GM12878 (cell line): ENCODE measurements around the gene DIS3L2. TPM values are rescaled to one million over a fixed set of nuclear protein-coding genes. Genes with fewer than 3 reads are reported as not detected.

Source experiments
- ATAC-seq: fragments of 200-7000 bp; cut with Tn5 transposase; 3 replicates; pipeline ENCODE4 v1.9.1; 2020; ENCODE audit warnings: mild to moderate bottlenecking, moderate library complexity
- BruUV-seq: library from RNA; stranded (reverse); fragments of 400-500 nt; replicated peaks from 2 replicates; lab custom pipeline; 2021; lab: Mats Ljungman, UMichigan
- CTCF ChIA-PET: fragments of 300-600 bp; sonication (Branson Sonifier 250); formaldehyde crosslinking; extraction: SDS; loops from one replicate; lab custom pipeline; 2021; ENCODE audit warnings: inconsistent platforms; lab: Yijun Ruan, JAX
- POLR2A ChIA-PET: fragments of 350-600 bp; formaldehyde crosslinking; extraction: SDS; loops from one replicate; lab custom pipeline; 2021; ENCODE audit warnings: inconsistent platforms; lab: Charles Lee
- RAD21 ChIA-PET: fragments of 300-600 bp; sonication (Branson Sonifier 250); formaldehyde crosslinking; loops from one replicate; lab custom pipeline; 2023; ENCODE audit warnings: antibody characterized with exemption; ENCODE audit not compliant: unreplicated experiment; lab: Charles Lee
- SMC1A ChIA-PET: fragments of 300-600 bp; sonication (Branson Sonifier 250); formaldehyde crosslinking; loops from one replicate; lab custom pipeline; 2023; ENCODE audit not compliant: unreplicated experiment, uncharacterized antibody; lab: Charles Lee
- DNase-seq: peaks from one replicate; pipeline ENCODE4 v3.0.0-alpha.2; 2011; ENCODE audit warnings: low read depth, low spot score
- FAIRE-seq: peaks from 3 replicates; lab custom pipeline; 2011; peaks lifted over from hg19 to GRCh38; lab: Jason Lieb, UNC
- H2AFZ ChIP-seq: 2 replicates; pipeline ENCODE4 v1.6.0; 2011; ENCODE audit warnings: low read depth, low read length, control low read depth; ENCODE audit not compliant: control insufficient read depth
- H3K27ac ChIP-seq: 2 replicates; pipeline ENCODE4 v1.5.1; 2011; ENCODE audit warnings: control low read depth; ENCODE audit not compliant: control insufficient read depth, insufficient read depth
- H3K27me3 ChIP-seq, 2 experiments: replicated peaks in 1 of 2; 2 replicates each; pipeline versions ENCODE4 v1.6.0 to v1.6.1; 2011; ENCODE audit warnings: low read length in 1 of 2; ENCODE audit not compliant: control insufficient read depth in 2 of 2, insufficient read depth in 2 of 2
- H3K36me3 ChIP-seq, 2 experiments: 2 replicates each; pipeline ENCODE4 v1.5.1; 2011; ENCODE audit warnings: low read length in 1 of 2; ENCODE audit not compliant: control insufficient read depth in 2 of 2, insufficient read depth in 2 of 2
- H3K4me1 ChIP-seq: 2 replicates; pipeline ENCODE4 v1.6.1; 2011; ENCODE audit warnings: mild to moderate bottlenecking, low read length, moderate library complexity, mixed read lengths; ENCODE audit not compliant: control insufficient read depth, insufficient read depth
- H3K4me2 ChIP-seq: 2 replicates; pipeline ENCODE4 v1.6.0; 2011; ENCODE audit warnings: control low read depth; ENCODE audit not compliant: control insufficient read depth, insufficient read depth
- H3K4me3 ChIP-seq: fragments of 200-600 bp; sonication (generic); 2 replicates; pipeline ENCODE4 v1.5.1; 2016
- H3K79me2 ChIP-seq: 2 replicates; pipeline ENCODE4 v1.6.0; 2011; ENCODE audit warnings: low read length; ENCODE audit not compliant: control insufficient read depth, insufficient read depth
- H3K9ac ChIP-seq: 2 replicates; pipeline ENCODE4 v1.8.0; 2011; ENCODE audit warnings: low read length, control low read depth, mixed read lengths; ENCODE audit not compliant: control insufficient read depth, insufficient read depth
- H3K9me3 ChIP-seq: replicated peaks from 3 replicates; pipeline ENCODE4 v1.5.1; 2011; ENCODE audit warnings: mild to moderate bottlenecking, low read length; ENCODE audit not compliant: control insufficient read depth, insufficient read depth
- H4K20me1 ChIP-seq: 2 replicates; pipeline ENCODE4 v1.6.0; 2011; ENCODE audit not compliant: control insufficient read depth, insufficient read depth
- CREM ChIP-seq: IDR thresholded peaks from 2 replicates; pipeline ENCODE4 v1.6.1; 2014; ENCODE audit warnings: antibody characterized with exemption, low read depth
- ETV6 ChIP-seq, 2 experiments: fragments of 450-650 bp in 1 of 2; IDR thresholded peaks in 1 of 2; conservative IDR thresholded peaks in 1 of 2; 2 replicates each; pipeline ENCODE4 v1.6.1; 2014; ENCODE audit warnings: antibody characterized with exemption in 1 of 2, borderline replicate concordance in 1 of 2, low read depth in 1 of 2, mild to moderate bottlenecking in 1 of 2, moderate library complexity in 1 of 2
- EZH2 ChIP-seq: IDR thresholded peaks from 2 replicates; pipeline ENCODE4 v1.6.1; 2012; ENCODE audit warnings: low read depth, mild to moderate bottlenecking, control low read depth, inconsistent platforms, low read length, borderline replicate concordance; ENCODE audit not compliant: control insufficient read depth
- KAT2A ChIP-seq: conservative IDR thresholded peaks from 2 replicates; pipeline ENCODE4 v1.6.1; 2011; ENCODE audit warnings: low read depth, low read length; ENCODE audit not compliant: control insufficient read depth
- TARDBP ChIP-seq: IDR thresholded peaks from 2 replicates; pipeline ENCODE4 v1.6.1; 2016; ENCODE audit warnings: borderline replicate concordance
- TCF12 ChIP-seq: IDR thresholded peaks from 2 replicates; pipeline ENCODE4 v1.6.1; 2011; ENCODE audit warnings: low read depth, mild to moderate bottlenecking, low read length
- WGBS: methylation state at CpG from one replicate; pipeline ENCODE4 v1.1.6; 2016; ENCODE audit warnings: low lambda C conversion rate; ENCODE audit not compliant: insufficient replicate concordance, insufficient coverage; ENCODE audit errors: missing lambda C conversion rate; 5-methylcytosine and 5-hydroxymethylcytosine counted together
- in situ Hi-C: fragments of 300-500 bp; cut with MboI; formaldehyde crosslinking; loops from 9 replicates; pipeline ENCODE4 v1.14.3; 2018; ENCODE audit warnings: mixed read lengths
- intact Hi-C: fragments of 100-400 bp; cut with micrococcal nuclease; formaldehyde crosslinking; loops from one replicate; pipeline ENCODE4 v1.14.2; 2022; ENCODE audit not compliant: unreplicated experiment
- polyA plus RNA-seq, 11 experiments: library from polyadenylated mRNA; depleted of rRNA in 4 of 11; unstranded in 6 of 11; stranded (reverse) in 5 of 11; fragments of >200 nt; fragmentation: Nextera tagmentation in 4 of 11; fragmentation: Illumina TruSeq in 1 of 11; extraction: Ambion mirVana in 4 of 11; extraction: Trizol in 1 of 11; gene quantifications; 1 replicate in 1 of 11; 2 replicates in 10 of 11; pipeline versions ENCODE4 v1.2.1 to v1.2.3, GENCODE V29; 2011 to 2016; ENCODE audit warnings: inconsistent platforms in 2 of 11, missing spikeins in 2 of 11, low read depth in 1 of 11
- total RNA-seq, 4 experiments: library from RNA; depleted of rRNA in 3 of 4; stranded (reverse); fragments of >200 nt in 3 of 4; fragmentation: Illumina TruSeq in 1 of 4; extraction: Trizol in 1 of 4; gene quantifications; 2 replicates each; pipeline versions ENCODE4 v1.2.1 to v1.2.3, GENCODE V29; 2013 to 2021
- TF ChIP-seq, protein P1 (sequence below): IDR thresholded peaks from 2 replicates; pipeline ENCODE4 v1.6.1; 2012; ENCODE audit warnings: low read depth, low read length, improper control_type of control experiment

DIS3L2 gene
- total and polyA plus RNA-seq, 10 of the 15 experiments (the other 5 are each of a cell fraction or from before 2014, with no cell fraction given): 3.5 to 27.1 (median 16.0) TPM

DNA sequence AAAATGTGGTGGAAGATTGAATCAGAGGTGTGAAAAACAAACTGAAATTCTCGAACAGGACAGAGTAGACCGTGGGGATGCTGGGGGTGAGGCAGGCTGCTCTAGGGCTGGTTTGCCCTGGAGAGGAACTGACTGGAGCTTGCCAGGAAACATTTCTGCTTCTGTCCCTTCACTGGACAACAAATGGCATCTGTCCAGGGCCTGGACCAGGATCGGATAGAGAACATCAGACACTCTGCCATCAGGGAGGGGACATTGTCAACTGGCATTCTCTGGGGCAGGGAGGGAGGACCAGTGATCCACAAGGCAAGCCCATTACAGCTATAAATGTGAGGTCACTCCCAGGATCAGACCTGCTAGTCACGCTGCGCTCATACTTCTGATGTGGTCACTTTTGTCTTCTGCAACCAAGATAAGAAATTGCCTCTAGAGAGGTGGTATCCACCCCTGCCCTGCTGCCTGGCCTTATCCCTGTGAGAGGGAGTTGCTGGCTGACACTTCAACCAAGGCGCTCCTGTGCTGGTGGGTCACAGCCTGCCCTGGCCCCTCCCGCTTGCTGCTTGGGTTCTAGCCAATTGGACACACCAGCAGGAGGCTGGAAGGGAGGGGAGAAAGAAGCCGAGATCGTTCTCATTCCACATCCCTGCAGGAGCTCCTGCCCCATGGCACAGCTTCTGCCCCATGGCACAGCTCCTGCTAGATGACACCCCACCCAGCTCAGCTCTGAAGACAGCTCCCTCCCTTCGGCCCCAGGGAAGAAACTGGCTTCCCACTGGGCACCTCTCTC is 44.0 kb upstream of the DIS3L2 start:
- Histone ChIP-seq H3K27me3 (no peaks in the 10 kb centered on the region; a peak in 1 of 4 replicates), H3K79me2 (no peaks in the 10 kb centered on the region), H3K27ac (no peak overlapping the region), H3K4me3 (no peak overlapping the region), H3K4me1 (no peaks in the 10 kb centered on the region), H3K36me3 (no peaks in the 10 kb centered on the region), H2AFZ (no peak overlapping the region), H3K9me3 (no peaks in the 10 kb centered on the region), H4K20me1 (no peaks in the 10 kb centered on the region), H3K9ac (no peak overlapping the region), H3K4me2 (no peak overlapping the region)
- FAIRE-seq (no peak), DNase-seq (no peak), ATAC-seq (no peak)
- ChIA-PET CTCF (interaction anchor here (0.6 to 3.8 kb wide), 4 partner anchors 11 to 407 kb away, joined by 3 to 23 read pairs (median 8); no protein-coding TSS in a partner anchor), SMC1A (interaction anchor here (0.6 kb wide), 2 partner anchors 394 to 519 kb away, joined by 3 read pairs; no protein-coding TSS in a partner anchor), POLR2A (no interaction called here), RAD21 (interaction anchor here (0.7 to 1.2 kb wide), 2 partner anchors 10 to 19 kb away, joined by 3 to 6 read pairs; no protein-coding TSS in a partner anchor)
- TF ChIP-seq, protein P1, sequence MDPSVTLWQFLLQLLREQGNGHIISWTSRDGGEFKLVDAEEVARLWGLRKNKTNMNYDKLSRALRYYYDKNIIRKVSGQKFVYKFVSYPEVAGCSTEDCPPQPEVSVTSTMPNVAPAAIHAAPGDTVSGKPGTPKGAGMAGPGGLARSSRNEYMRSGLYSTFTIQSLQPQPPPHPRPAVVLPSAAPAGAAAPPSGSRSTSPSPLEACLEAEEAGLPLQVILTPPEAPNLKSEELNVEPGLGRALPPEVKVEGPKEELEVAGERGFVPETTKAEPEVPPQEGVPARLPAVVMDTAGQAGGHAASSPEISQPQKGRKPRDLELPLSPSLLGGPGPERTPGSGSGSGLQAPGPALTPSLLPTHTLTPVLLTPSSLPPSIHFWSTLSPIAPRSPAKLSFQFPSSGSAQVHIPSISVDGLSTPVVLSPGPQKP: no peak
- TF ChIP-seq ETV6 (conservative IDR thresholded peaks at IDR 0.05 in 1 of 2, IDR thresholded peaks at IDR 0.05 in 1 of 2; ENCODE audit: borderline replicate concordance in 1 of 2, low read depth in 1 of 2): no peak
- TF ChIP-seq EZH2: no peak
- no peak for TF ChIP-seq KAT2A
- TF ChIP-seq TCF12: no peak
- TF ChIP-seq TARDBP: no peak
- no peak for TF ChIP-seq CREM
- in situ Hi-C loops: no loop called here
- 46% methylated on average over 10 of the region's 10 CpGs for WGBS
- intact Hi-C loops: no loop called here
- no TSS peak for BruUV-seq
